K562 (cell line): Measurements from ENCODE around the gene COPA. TPM values are rescaled to one million over a fixed set of nuclear protein-coding genes. Genes with fewer than 3 reads are reported as not detected.

Source experiments
- ELF4 ChIP-seq: fragments of 450-650 bp; formaldehyde crosslinking; IDR thresholded peaks from 2 replicates; pipeline ENCODE4 v1.4.0; 2022; ENCODE audit warnings: missing genetic modification characterization
- FOXM1 ChIP-seq, 2 experiments: fragments of 450-650 bp in 1 of 2; sonication (generic) in 1 of 2; formaldehyde crosslinking in 1 of 2; IDR thresholded peaks; 2 replicates each; pipeline versions ENCODE4 v1.6.1 to v1.9.0; 2017 to 2022; ENCODE audit warnings: low read depth in 2 of 2, mild to moderate bottlenecking in 2 of 2, missing genetic modification reagents in 1 of 2, moderate library complexity in 1 of 2
- HNRNPK ChIP-seq: fragments of 200-400 bp; formaldehyde crosslinking; IDR thresholded peaks from one replicate; pipeline ENCODE4 v1.6.1; 2018; ENCODE audit warnings: mild to moderate bottlenecking, low read depth, low read length; ENCODE audit not compliant: poor library complexity, severe bottlenecking
- MAZ ChIP-seq, 2 experiments: fragments of 450-650 bp in 1 of 2; sonication (generic) in 1 of 2; formaldehyde crosslinking; IDR thresholded peaks in 1 of 2; conservative IDR thresholded peaks in 1 of 2; 2 replicates each; pipeline versions ENCODE4 v1.4.0 to v1.5.0; 2020; ENCODE audit warnings: mild to moderate bottlenecking in 1 of 2, missing genetic modification reagents in 1 of 2
- NEUROD1 ChIP-seq: fragments of 150-350 bp; IDR thresholded peaks from 2 replicates; pipeline ENCODE4 v1.6.1; 2014; ENCODE audit warnings: borderline replicate concordance, low read length, low read depth; ENCODE audit not compliant: partially characterized antibody
- PCBP1 ChIP-seq: fragments of 200-400 bp; formaldehyde crosslinking; IDR thresholded peaks from 2 replicates; pipeline ENCODE4 v1.6.1; 2018; ENCODE audit warnings: mild to moderate bottlenecking, low read depth, low read length; ENCODE audit not compliant: poor library complexity, severe bottlenecking
- U2AF2 ChIP-seq: fragments of 200-400 bp; formaldehyde crosslinking; optimal IDR thresholded peaks from 2 replicates; pipeline ENCODE3; 2017; ENCODE audit warnings: low read depth, mild to moderate bottlenecking, low read length
- ZNF431 ChIP-seq: sonication (generic); formaldehyde crosslinking; IDR thresholded peaks from 2 replicates; pipeline ENCODE4 v1.8.0; 2022; ENCODE audit warnings: mild to moderate bottlenecking, missing genetic modification reagents
- ZZZ3 ChIP-seq: fragments of 450-650 bp; IDR thresholded peaks from 2 replicates; pipeline ENCODE4 v1.6.1; 2016; ENCODE audit warnings: antibody characterized with exemption, mild to moderate bottlenecking, moderate library complexity
- polyA plus RNA-seq, 8 experiments: library from polyadenylated mRNA; depleted of rRNA in 4 of 8; stranded (reverse) in 5 of 8; unstranded in 3 of 8; fragments of >200 nt; fragmentation: Nextera tagmentation in 2 of 8; fragmentation: Illumina TruSeq in 1 of 8; extraction: Ambion mirVana in 2 of 8; extraction: Trizol in 1 of 8; gene quantifications; 2 replicates each; pipeline versions ENCODE4 v1.2.1 to v1.2.3, GENCODE V29; 2011 to 2014; ENCODE audit warnings: inconsistent platforms in 1 of 8, missing spikeins in 1 of 8
- total RNA-seq, 7 experiments: library from RNA; depleted of rRNA in 6 of 7; stranded (reverse); fragments of >200 nt in 6 of 7; fragmentation: Illumina TruSeq in 2 of 7; extraction: Trizol in 2 of 7; gene quantifications; 2 replicates each; pipeline versions ENCODE4 v1.2.1 to v1.2.3, GENCODE V29; 2011 to 2021; ENCODE audit warnings: low replicate concordance in 1 of 7
- TF ChIP-seq, protein P1 (sequence below), 2 experiments: IDR thresholded peaks; 2 replicates each; pipeline ENCODE4 v1.6.1; 2011; ENCODE audit warnings: borderline replicate concordance in 1 of 2, control low read depth in 1 of 2, low read depth in 1 of 2, low read length in 1 of 2, mild to moderate bottlenecking in 1 of 2, mixed read lengths in 1 of 2, moderate library complexity in 1 of 2; ENCODE audit not compliant: insufficient read depth in 1 of 2, insufficient read length in 1 of 2, poor library complexity in 1 of 2, severe bottlenecking in 1 of 2; ENCODE audit errors: extremely low read depth in 1 of 2
- TF ChIP-seq, protein P2 (sequence below): IDR thresholded peaks from 2 replicates; pipeline ENCODE4 v1.6.1; 2011; ENCODE audit not compliant: insufficient read length; ENCODE audit errors: extremely low read depth
- TF ChIP-seq, protein P3 (sequence below): fragments of 250-450 bp; sonication (Bioruptor Pico); IDR thresholded peaks from 2 replicates; pipeline ENCODE4 v1.9.0; 2021; ENCODE audit warnings: mild to moderate bottlenecking
- TF ChIP-seq, protein P4 (sequence below): fragments of 450-650 bp; IDR thresholded peaks from 2 replicates; pipeline ENCODE4 v1.7.1; 2018; ENCODE audit warnings: mild to moderate bottlenecking, low read depth; ENCODE audit not compliant: partially characterized antibody
- TF ChIP-seq, protein P5 (sequence below): sonication (generic); formaldehyde crosslinking; IDR thresholded peaks from 2 replicates; pipeline ENCODE4 v1.8.1; 2023; ENCODE audit warnings: mild to moderate bottlenecking, missing genetic modification reagents
- TF ChIP-seq, protein P6 (sequence below), 3 experiments: IDR thresholded peaks in 2 of 3; conservative IDR thresholded peaks in 1 of 3; 2 replicates each; pipeline ENCODE4 v1.5.1; 2011 to 2012; ENCODE audit warnings: low read length in 3 of 3, mild to moderate bottlenecking in 3 of 3, control low read depth in 2 of 3, improper control_type of control experiment in 1 of 3, inconsistent platforms in 1 of 3, low read depth in 1 of 3, mixed read lengths in 1 of 3, moderate library complexity in 1 of 3; ENCODE audit not compliant: insufficient read depth in 2 of 3

Gene COPA
- total and polyA plus RNA-seq, 9 of the 15 experiments (the other 6 are each of a cell fraction or from before 2014, with no cell fraction given) = 49.8 to 222 (median 110) TPM

DNA sequence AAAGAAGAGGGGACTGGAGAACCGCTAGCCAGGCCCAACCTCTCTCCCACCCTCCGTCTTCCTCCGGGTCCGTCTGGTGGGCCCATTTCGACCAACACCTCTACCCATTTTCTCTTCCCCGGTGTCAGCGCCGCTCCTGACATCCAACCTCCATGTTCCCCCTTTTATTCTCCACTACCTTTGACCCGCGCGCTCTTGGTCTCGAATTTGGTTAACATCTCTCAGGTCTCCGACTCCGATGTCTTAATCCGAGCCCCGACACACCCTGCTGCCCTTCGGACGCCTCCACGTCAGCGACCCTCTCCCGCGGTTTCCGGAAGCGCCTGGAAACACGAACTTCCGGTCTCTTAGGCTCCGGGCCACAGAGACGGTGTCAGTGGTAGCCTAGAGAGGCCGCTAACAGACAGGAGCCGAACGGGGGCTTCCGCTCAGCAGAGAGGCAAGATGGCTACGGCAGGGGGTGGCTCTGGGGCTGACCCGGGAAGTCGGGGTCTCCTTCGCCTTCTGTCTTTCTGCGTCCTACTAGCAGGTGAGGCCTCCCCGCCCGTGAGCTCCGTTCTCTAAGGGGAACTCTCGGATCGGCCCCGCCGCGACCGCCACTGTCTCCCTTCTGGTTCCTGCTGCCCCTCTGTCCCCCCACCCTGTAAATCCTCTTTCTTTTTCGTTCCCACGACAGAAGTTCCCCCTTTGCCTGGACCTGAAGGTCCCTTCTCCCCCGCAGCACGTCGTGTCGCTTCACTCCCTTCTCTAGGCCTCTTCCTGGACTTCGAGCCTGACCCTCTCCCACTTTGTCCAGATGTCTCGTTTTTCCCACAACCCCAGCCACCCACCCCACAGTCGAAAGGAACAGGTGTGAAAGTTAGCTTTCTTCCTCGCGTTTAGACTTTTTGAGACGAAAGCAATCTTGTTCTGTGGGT is at the start of gene COPA, which contains the start of gene NCSTN (continued):
- peak; percentile 90 to 96 for TF ChIP-seq MAZ (CRISPR knock-in tag; conservative IDR thresholded peaks at IDR 0.05 in 1 of 2, IDR thresholded peaks at IDR 0.05 in 1 of 2)
- peak; percentile 51; the same call in 1 of the 2 replicates for TF ChIP-seq ZZZ3
- TF ChIP-seq U2AF2 = no peak
- peak; percentile 40 for TF ChIP-seq NEUROD1
- no peak for TF ChIP-seq FOXM1 (IDR thresholded peaks at IDR 0.05; ENCODE audit: low read depth)
- TF ChIP-seq FOXM1 (CRISPR knock-in tag; IDR thresholded peaks at IDR 0.05; ENCODE audit: low read depth) = 0 out of 2 replicates have a peak, but pooled peaks have one; percentile 12
- TF ChIP-seq, protein P1, sequence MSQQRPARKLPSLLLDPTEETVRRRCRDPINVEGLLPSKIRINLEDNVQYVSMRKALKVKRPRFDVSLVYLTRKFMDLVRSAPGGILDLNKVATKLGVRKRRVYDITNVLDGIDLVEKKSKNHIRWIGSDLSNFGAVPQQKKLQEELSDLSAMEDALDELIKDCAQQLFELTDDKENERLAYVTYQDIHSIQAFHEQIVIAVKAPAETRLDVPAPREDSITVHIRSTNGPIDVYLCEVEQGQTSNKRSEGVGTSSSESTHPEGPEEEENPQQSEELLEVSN (IDR thresholded peaks at IDR 0.05; ENCODE audit: borderline replicate concordance in 1 of 2, extremely low read depth in 1 of 2, insufficient read depth in 1 of 2, insufficient read length in 1 of 2, low read depth in 1 of 2, low read length in 1 of 2, poor library complexity in 1 of 2, severe bottlenecking in 1 of 2) = no peak
- TF ChIP-seq, protein P2, sequence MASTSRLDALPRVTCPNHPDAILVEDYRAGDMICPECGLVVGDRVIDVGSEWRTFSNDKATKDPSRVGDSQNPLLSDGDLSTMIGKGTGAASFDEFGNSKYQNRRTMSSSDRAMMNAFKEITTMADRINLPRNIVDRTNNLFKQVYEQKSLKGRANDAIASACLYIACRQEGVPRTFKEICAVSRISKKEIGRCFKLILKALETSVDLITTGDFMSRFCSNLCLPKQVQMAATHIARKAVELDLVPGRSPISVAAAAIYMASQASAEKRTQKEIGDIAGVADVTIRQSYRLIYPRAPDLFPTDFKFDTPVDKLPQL = peak; percentile 70
- TF ChIP-seq, protein P3, sequence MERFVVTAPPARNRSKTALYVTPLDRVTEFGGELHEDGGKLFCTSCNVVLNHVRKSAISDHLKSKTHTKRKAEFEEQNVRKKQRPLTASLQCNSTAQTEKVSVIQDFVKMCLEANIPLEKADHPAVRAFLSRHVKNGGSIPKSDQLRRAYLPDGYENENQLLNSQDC (CRISPR knock-in tag) = no peak
- TF ChIP-seq PCBP1 = no peak
- TF ChIP-seq, protein P4, sequence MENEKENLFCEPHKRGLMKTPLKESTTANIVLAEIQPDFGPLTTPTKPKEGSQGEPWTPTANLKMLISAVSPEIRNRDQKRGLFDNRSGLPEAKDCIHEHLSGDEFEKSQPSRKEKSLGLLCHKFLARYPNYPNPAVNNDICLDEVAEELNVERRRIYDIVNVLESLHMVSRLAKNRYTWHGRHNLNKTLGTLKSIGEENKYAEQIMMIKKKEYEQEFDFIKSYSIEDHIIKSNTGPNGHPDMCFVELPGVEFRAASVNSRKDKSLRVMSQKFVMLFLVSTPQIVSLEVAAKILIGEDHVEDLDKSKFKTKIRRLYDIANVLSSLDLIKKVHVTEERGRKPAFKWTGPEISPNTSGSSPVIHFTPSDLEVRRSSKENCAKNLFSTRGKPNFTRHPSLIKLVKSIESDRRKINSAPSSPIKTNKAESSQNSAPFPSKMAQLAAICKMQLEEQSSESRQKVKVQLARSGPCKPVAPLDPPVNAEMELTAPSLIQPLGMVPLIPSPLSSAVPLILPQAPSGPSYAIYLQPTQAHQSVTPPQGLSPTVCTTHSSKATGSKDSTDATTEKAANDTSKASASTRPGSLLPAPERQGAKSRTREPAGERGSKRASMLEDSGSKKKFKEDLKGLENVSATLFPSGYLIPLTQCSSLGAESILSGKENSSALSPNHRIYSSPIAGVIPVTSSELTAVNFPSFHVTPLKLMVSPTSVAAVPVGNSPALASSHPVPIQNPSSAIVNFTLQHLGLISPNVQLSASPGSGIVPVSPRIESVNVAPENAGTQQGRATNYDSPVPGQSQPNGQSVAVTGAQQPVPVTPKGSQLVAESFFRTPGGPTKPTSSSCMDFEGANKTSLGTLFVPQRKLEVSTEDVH = peak; percentile 89
- peak; percentile 86 for TF ChIP-seq ELF4
- no peak for TF ChIP-seq HNRNPK
- TF ChIP-seq, protein P5, sequence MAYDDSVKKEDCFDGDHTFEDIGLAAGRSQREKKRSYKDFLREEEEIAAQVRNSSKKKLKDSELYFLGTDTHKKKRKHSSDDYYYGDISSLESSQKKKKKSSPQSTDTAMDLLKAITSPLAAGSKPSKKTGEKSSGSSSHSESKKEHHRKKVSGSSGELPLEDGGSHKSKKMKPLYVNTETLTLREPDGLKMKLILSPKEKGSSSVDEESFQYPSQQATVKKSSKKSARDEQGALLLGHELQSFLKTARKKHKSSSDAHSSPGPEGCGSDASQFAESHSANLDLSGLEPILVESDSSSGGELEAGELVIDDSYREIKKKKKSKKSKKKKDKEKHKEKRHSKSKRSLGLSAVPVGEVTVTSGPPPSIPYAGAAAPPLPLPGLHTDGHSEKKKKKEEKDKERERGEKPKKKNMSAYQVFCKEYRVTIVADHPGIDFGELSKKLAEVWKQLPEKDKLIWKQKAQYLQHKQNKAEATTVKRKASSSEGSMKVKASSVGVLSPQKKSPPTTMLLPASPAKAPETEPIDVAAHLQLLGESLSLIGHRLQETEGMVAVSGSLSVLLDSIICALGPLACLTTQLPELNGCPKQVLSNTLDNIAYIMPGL = peak; percentile 19; the same call in 1 of the 2 replicates
- TF ChIP-seq, protein P6, sequence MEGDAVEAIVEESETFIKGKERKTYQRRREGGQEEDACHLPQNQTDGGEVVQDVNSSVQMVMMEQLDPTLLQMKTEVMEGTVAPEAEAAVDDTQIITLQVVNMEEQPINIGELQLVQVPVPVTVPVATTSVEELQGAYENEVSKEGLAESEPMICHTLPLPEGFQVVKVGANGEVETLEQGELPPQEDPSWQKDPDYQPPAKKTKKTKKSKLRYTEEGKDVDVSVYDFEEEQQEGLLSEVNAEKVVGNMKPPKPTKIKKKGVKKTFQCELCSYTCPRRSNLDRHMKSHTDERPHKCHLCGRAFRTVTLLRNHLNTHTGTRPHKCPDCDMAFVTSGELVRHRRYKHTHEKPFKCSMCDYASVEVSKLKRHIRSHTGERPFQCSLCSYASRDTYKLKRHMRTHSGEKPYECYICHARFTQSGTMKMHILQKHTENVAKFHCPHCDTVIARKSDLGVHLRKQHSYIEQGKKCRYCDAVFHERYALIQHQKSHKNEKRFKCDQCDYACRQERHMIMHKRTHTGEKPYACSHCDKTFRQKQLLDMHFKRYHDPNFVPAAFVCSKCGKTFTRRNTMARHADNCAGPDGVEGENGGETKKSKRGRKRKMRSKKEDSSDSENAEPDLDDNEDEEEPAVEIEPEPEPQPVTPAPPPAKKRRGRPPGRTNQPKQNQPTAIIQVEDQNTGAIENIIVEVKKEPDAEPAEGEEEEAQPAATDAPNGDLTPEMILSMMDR (IDR thresholded peaks at IDR 0.05 in 2 of 3, conservative IDR thresholded peaks at IDR 0.05 in 1 of 3; ENCODE audit: insufficient read depth in 2 of 3, low read depth in 1 of 3, low read length in 3 of 3) = peak in 1 of 3 experiments; percentile 4; a peak in 1 of 6 replicates
- TF ChIP-seq ZNF431 (CRISPR knock-in tag) = no peak
